Measurements from ENCODE around the gene DBET.
"Not testable (repeated sequence)": the region's sequence is repeated elsewhere in the genome, so short reads cannot be mapped to it uniquely, and the experiment has no call there.

Gene DBET

GRCh38 chr4:190049378-190050239 lies 14.7 kb upstream of the DBET start:
- DNase-seq: not testable (repeated sequence)

- not testable (repeated sequence) for DNase-seq
Observed at GRCh38 chr4:190058997-190059396, 5.3 kb upstream of the DBET start.

DNA sequence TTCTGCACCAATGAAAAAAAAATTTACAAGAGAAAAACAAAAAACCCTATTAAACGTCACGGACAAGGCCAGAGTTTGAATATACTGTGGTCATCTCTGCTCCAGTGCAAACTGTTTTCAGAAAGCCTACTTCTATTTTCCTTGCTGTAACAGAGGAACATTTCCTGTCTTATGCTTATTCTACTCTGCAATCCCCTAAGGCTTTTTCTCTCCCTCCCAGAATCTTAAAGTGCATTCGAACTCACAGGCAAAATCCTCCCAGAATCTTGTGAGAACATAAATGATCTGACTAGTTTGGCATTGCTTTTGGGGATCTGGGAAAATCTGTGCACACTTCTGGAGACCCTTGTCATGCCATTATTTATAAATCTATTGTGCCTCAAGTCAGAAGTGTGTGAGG lies 503 bp downstream of the DBET start:
- not testable (repeated sequence) for DNase-seq

- DNase-seq: not testable (repeated sequence)
Observed at GRCh38 chr4:190068351-190068750, 4.0 kb downstream of the DBET start.

- DNase-seq: not testable (repeated sequence)
Observed at GRCh38 chr4:190093052-190093451, 28.8 kb downstream of the DBET start.

GRCh38 chr4:190094031-190094430 lies 29.7 kb downstream of the DBET start:
- DNase-seq: not testable (repeated sequence)

GRCh38 chr4:190095335-190095734 lies 31.0 kb downstream of the DBET start:
- not testable (repeated sequence) for DNase-seq

GRCh38 chr4:190099605-190100004 lies 35.3 kb downstream of the DBET start:
- DNase-seq: not testable (repeated sequence)

- not testable (repeated sequence) for DNase-seq
Observed at GRCh38 chr4:190101525-190101924, 37.2 kb downstream of the DBET start.

GRCh38 chr4:190106191-190106590 lies 41.9 kb downstream of the DBET start:
- DNase-seq: not testable (repeated sequence)

DNA sequence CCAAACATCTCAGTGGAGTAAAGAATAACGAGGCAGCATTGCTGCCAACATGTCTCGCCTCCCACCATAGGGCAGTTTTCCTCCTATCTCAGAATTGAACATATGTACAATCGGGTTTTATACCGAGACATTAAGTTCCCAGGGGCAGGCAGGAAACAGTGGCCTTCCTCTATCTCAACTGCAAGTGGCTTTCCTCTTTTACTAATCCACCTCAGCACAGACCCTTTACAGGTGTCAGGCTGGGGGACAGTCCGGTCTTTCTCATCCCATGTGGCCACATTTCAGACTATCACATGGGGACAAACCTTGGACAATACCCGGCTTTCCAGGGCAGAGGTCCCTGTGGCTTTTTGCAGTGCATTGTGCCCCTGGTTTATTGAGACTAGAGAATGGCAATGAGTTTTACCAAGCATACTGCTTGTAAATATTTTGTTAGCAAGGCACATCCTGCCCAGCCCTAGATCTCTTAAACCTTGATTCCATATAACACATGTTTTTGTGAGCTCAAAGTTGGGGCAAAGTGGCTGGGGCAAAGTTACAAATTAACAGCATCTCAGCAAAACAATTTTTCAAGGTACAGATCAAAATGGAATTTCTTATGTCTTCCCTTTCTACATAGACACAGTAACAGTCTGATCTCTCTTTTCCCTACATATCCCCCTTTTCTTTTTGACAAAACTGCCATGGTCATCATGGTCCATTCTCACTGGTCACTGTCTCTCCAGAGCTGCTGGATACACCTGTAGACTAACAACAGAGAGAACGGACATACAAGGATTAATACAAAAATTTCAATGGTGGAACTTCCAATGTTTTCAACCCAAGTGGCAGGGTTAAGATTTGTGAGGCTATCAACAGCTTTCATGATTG lies 42.5 kb downstream of the DBET start:
- not testable (repeated sequence) for DNase-seq

GRCh38 chr4:190107766-190108485 lies 43.6 kb downstream of the DBET start:
- DNase-seq: not testable (repeated sequence)

- DNase-seq: not testable (repeated sequence)
Observed at GRCh38 chr4:190108756-190109155, 44.5 kb downstream of the DBET start.

DNA sequence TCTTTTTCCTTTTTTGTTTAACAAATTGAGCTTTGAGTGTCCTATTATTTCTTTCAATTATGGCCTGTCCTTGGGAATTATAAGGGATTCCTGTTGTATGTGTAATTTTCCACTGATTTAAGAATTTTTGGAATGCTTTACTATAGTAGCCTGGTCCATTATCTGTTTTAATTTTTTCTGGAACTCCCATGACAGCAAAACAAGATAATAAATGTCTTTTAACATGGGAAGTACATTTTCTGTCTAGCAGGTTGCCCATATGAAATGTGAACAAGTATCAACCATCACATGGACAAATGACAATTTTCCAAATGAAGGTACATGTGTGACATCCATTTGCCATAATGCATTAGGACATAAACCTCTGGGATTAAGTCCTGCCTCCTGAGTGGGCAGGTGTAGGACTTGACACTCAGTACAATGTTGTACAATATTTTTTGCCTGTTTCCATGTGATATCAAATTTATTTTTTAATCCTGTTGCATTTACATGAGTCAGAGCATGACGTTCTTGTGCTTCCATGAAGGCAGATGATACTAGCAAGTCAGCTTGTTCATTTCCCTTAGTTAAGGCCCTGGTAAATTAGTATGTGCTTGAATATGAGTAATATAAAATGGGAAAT lies 45.2 kb downstream of the DBET start:
- DNase-seq: not testable (repeated sequence)

- not testable (repeated sequence) for DNase-seq
Observed at GRCh38 chr4:190110033-190110432, 45.7 kb downstream of the DBET start.

- DNase-seq: not testable (repeated sequence)
Observed at GRCh38 chr4:190110570-190111295, 46.4 kb downstream of the DBET start.

- DNase-seq: not testable (repeated sequence)
Observed at GRCh38 chr4:190112879-190113278, 48.6 kb downstream of the DBET start.

DNA sequence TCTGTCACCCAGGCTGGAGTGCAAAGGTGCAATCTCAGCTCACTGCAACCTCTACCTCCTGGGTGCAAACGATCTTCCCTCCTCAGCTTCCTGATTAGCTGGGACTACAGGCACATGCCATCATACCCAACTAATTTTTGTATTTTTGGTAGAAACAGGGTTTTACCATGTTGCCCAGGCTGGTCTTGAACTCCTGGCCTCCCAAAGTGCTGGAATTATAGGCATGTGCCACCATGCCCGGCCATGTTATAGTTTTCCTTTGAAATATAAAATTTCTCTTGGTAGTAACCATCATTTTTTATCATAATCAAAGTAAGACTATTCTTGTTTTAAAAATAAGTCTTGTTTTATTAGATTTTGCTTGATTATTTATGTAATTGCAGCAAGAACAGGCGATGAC lies 50.7 kb downstream of the DBET start:
- not testable (repeated sequence) for DNase-seq

Measured in stimulated activated CD4-positive, alpha-beta T cell treated with anti-CD3 and anti-CD28 coated beads, Interleukin-12 subunit alpha, Interleukin-12 subunit beta, amount 100 ng/mL, for 4 hours (primary cell).